ENCODE data around the gene CACNA1C.

- TF ChIP-seq CTCF (conservative IDR thresholded peaks at IDR 0.05; ENCODE audit: low read depth, low read length) (no peak), EZH2 (IDR thresholded peaks at IDR 0.05; ENCODE audit: borderline replicate concordance, low read depth, low read length, poor library complexity, severe bottlenecking) (no peak)
These were observed 564.6 kb downstream of the CACNA1C start for GRCh38 chr12:2617365-2617764.

All from A673 (cell line).